Measurements from ENCODE around the gene EVPL. TPM values are rescaled to one million over a fixed set of nuclear protein-coding genes. Genes with fewer than 3 reads are reported as not detected.
A peak's percentile ranks its signal among the peaks of the same experiment; 100 is the strongest.

Gene EVPL
- total and polyA plus RNA-seq, 2 of the 13 experiments (the other 11 are each of a cell fraction or from before 2014, with no cell fraction given) = 2.1 to 8.2 TPM

- no peak for TF ChIP-seq ZNF3 (CRISPR knock-in tag; IDR thresholded peaks at IDR 0.05)
- TF ChIP-seq CTCF (CRISPR knock-in tag; IDR thresholded peaks at IDR 0.05) = peak; percentile 96
- TF ChIP-seq PAXIP1 (CRISPR knock-in tag; conservative IDR thresholded peaks at IDR 0.05) = 0 out of 2 replicates have a peak, but pooled peaks have one; percentile 9
- no peak for TF ChIP-seq ZNF761 (CRISPR knock-in tag; conservative IDR thresholded peaks at IDR 0.05)
- peak; percentile 76; the same call in 1 of the 2 replicates for TF ChIP-seq ZNF333 (CRISPR knock-in tag; IDR thresholded peaks at IDR 0.05; ENCODE audit: borderline replicate concordance)
- no peak for TF ChIP-seq ZNF17 (CRISPR knock-in tag; IDR thresholded peaks at IDR 0.05)
- no peak for TF ChIP-seq ESRRA (CRISPR knock-in tag; IDR thresholded peaks at IDR 0.05; ENCODE audit: low read depth)
- TF ChIP-seq ZBTB1 (CRISPR knock-in tag; IDR thresholded peaks at IDR 0.05; ENCODE audit: borderline replicate concordance) = no peak
- TF ChIP-seq ZNF142 (CRISPR knock-in tag; IDR thresholded peaks at IDR 0.05) = no peak; the same call in 1 of the 2 replicates
- no peak for TF ChIP-seq CENPX (CRISPR knock-in tag; IDR thresholded peaks at IDR 0.05)
- TF ChIP-seq ZGPAT (CRISPR knock-in tag; IDR thresholded peaks at IDR 0.05) = 0 out of 2 replicates have a peak, but pooled peaks have one; percentile 33
- no peak for TF ChIP-seq ZNF639 (CRISPR knock-in tag; conservative IDR thresholded peaks at IDR 0.05)
- peak; percentile 30; the same call in 1 of the 2 replicates for TF ChIP-seq REPIN1 (CRISPR knock-in tag; IDR thresholded peaks at IDR 0.05; ENCODE audit: borderline replicate concordance, low read depth)
Measured at GRCh38 chr17:76005263-76006149, 21.6 kb downstream of the EVPL start (continued).

Measured in HepG2 (cell line).